ENCODE results near the gene SSNA1. TPM values are rescaled to one million over a fixed set of nuclear protein-coding genes. Genes with fewer than 3 reads are reported as not detected.

The SSNA1 gene
- total RNA-seq, 1 donor from 2014 or later = 52.7 TPM

- no peaks in the 10 kb centered on the region for H3K9me3 Mint-ChIP-seq (ENCODE audit: unreplicated experiment)
- Histone ChIP-seq H3K9ac (ENCODE audit: low read length) (no peak overlapping the region), H3K27ac (ENCODE audit: low read depth, low read length) (no peak overlapping the region), H3K9me3 (ENCODE audit: insufficient read depth, low read depth, low read length) (no peaks in the 10 kb centered on the region), H3K27me3 (ENCODE audit: insufficient read depth, low read length) (no peaks in the 10 kb centered on the region), H3K4me2 (ENCODE audit: low read length) (no peak overlapping the region), H3K4me3 (ENCODE audit: insufficient read depth, low read depth, low read length) (no peak overlapping the region), H3K36me3 (ENCODE audit: insufficient read depth, low read length) (no peaks in the 10 kb centered on the region), H4K20me1 (ENCODE audit: insufficient read depth, low read length) (peaks cover 8% of the 10 kb centered on the region), H3K4me1 (ENCODE audit: insufficient read depth, low read length) (peaks cover 9% of the 10 kb centered on the region), H2AFZ (ENCODE audit: low read depth, low read length) (no peak overlapping the region), H3K79me2 (ENCODE audit: insufficient read depth, low read length) (no peaks in the 10 kb centered on the region)
- no peak overlapping the region for H3K4me3 Mint-ChIP-seq (ENCODE audit: unreplicated experiment)
- peaks cover 4% of the 10 kb centered on the region for H3K36me3 Mint-ChIP-seq (ENCODE audit: low read depth, unreplicated experiment)
- H3K4me1 Mint-ChIP-seq (ENCODE audit: low read depth, unreplicated experiment) = peaks cover 6% of the 10 kb centered on the region
- FAIRE-seq = no peak
- H3K27me3 Mint-ChIP-seq (ENCODE audit: low read depth, unreplicated experiment) = no peaks in the 10 kb centered on the region
- no peak for DNase-seq (ENCODE audit: low read depth)
- H3K27ac Mint-ChIP-seq (ENCODE audit: unreplicated experiment) = no peak overlapping the region
- TF ChIP-seq CTCF (IDR thresholded peaks at IDR 0.05; ENCODE audit: insufficient read depth, low read depth, low read length) (no peak), EZH2 (IDR thresholded peaks at IDR 0.05; ENCODE audit: insufficient read depth, low read length) (no peak)
These were observed 27.9 kb downstream of the SSNA1 start for GRCh38 chr9:137216188-137216965.

GRCh38 chr9:137217276-137218211 lies 29.1 kb downstream of the SSNA1 start:
- Histone ChIP-seq H3K9me3 (ENCODE audit: insufficient read depth, low read depth, low read length) (no peaks in the 10 kb centered on the region), H3K9ac (ENCODE audit: low read length) (no peak overlapping the region), H3K4me3 (ENCODE audit: insufficient read depth, low read depth, low read length) (no peak overlapping the region), H3K4me2 (ENCODE audit: low read length) (no peak overlapping the region), H3K4me1 (ENCODE audit: insufficient read depth, low read length) (peaks cover 9% of the 10 kb centered on the region), H2AFZ (ENCODE audit: low read depth, low read length) (no peak overlapping the region), H3K36me3 (ENCODE audit: insufficient read depth, low read length) (no peaks in the 10 kb centered on the region), H3K27me3 (ENCODE audit: insufficient read depth, low read length) (no peaks in the 10 kb centered on the region), H4K20me1 (ENCODE audit: insufficient read depth, low read length) (peaks cover 8% of the 10 kb centered on the region), H3K79me2 (ENCODE audit: insufficient read depth, low read length) (no peaks in the 10 kb centered on the region), H3K27ac (ENCODE audit: low read depth, low read length) (no peak overlapping the region)
- no peak for TF ChIP-seq CTCF (IDR thresholded peaks at IDR 0.05; ENCODE audit: insufficient read depth, low read depth, low read length)
- TF ChIP-seq EZH2 (IDR thresholded peaks at IDR 0.05; ENCODE audit: insufficient read depth, low read length) = no peak
- Mint-ChIP-seq H3K4me1 (ENCODE audit: low read depth, unreplicated experiment) (peaks cover 6% of the 10 kb centered on the region), H3K27ac (ENCODE audit: unreplicated experiment) (no peak overlapping the region), H3K4me3 (ENCODE audit: unreplicated experiment) (no peak overlapping the region), H3K36me3 (ENCODE audit: low read depth, unreplicated experiment) (peaks cover 4% of the 10 kb centered on the region), H3K9me3 (ENCODE audit: unreplicated experiment) (no peaks in the 10 kb centered on the region), H3K27me3 (ENCODE audit: low read depth, unreplicated experiment) (no peaks in the 10 kb centered on the region)
- FAIRE-seq (no peak), DNase-seq (ENCODE audit: low read depth) (no peak)
